GM19467 (cell line): ENCODE results near the gene EML1.
"Not testable (repeated sequence)": the region's sequence is repeated elsewhere in the genome, so short reads cannot be mapped to it uniquely, and the experiment has no call there.

Source experiments
- ATAC-seq: cut with Tn5 transposase; IDR thresholded peaks from one replicate; pipeline ENCODE4 v1.9.1; 2021; ENCODE audit warnings: mild to moderate bottlenecking, moderate library complexity; ENCODE audit not compliant: unreplicated experiment

EML1 gene

GRCh38 chr14:99755068-99755405 lies 38.2 kb upstream of the EML1 start:
- no peak for ATAC-seq

GRCh38 chr14:99755629-99756603 lies 37.3 kb upstream of the EML1 start:
- ATAC-seq: no peak

- ATAC-seq: no peak
These were observed 36.4 kb upstream of the EML1 start for GRCh38 chr14:99756796-99757195.

- ATAC-seq: no peak
These were observed 35.7 kb upstream of the EML1 start for GRCh38 chr14:99757331-99758070.

GRCh38 chr14:99758121-99758821 lies 34.9 kb upstream of the EML1 start:
- no peak for ATAC-seq

GRCh38 chr14:99758872-99759545 lies 34.2 kb upstream of the EML1 start:
- ATAC-seq: no peak

- ATAC-seq: no peak
These were observed 33.7 kb upstream of the EML1 start for GRCh38 chr14:99759546-99759925.

GRCh38 chr14:99760817-99761216 lies 32.4 kb upstream of the EML1 start:
- ATAC-seq: no peak

- ATAC-seq: not testable (repeated sequence)
These were observed 30.3 kb upstream of the EML1 start for GRCh38 chr14:99762911-99763310.

GRCh38 chr14:99763527-99764221 lies 29.5 kb upstream of the EML1 start:
- no peak for ATAC-seq

- ATAC-seq: no peak
These were observed 28.9 kb upstream of the EML1 start for GRCh38 chr14:99764222-99764706.

GRCh38 chr14:99768381-99768780 lies 24.8 kb upstream of the EML1 start:
- ATAC-seq: no peak

- no peak for ATAC-seq
These were observed 24.1 kb upstream of the EML1 start for GRCh38 chr14:99769123-99769522.

GRCh38 chr14:99769799-99770198 lies 23.4 kb upstream of the EML1 start:
- ATAC-seq: no peak

- ATAC-seq: no peak
These were observed 20.6 kb upstream of the EML1 start for GRCh38 chr14:99772371-99773283.

GRCh38 chr14:99773521-99774497 lies 19.4 kb upstream of the EML1 start:
- ATAC-seq: no peak

- no peak for ATAC-seq
These were observed 18.5 kb upstream of the EML1 start for GRCh38 chr14:99774556-99775307.
